Smooth muscle cell (in vitro differentiated cells): Measurements from ENCODE around the gene GTPBP2. TPM values are rescaled to one million over a fixed set of nuclear protein-coding genes. Genes with fewer than 3 reads are reported as not detected.

Source experiments
- DNase-seq: peaks from one replicate; lab custom pipeline; 2025; ENCODE audit not compliant: unreplicated experiment; lab: John Stamatoyannopoulos, UW
- H2AFZ ChIP-seq: fragments of 200-600 bp; sonication (generic); 2 replicates; pipeline ENCODE4 v1.6.0; 2016; ENCODE audit warnings: antibody characterized with exemption, low read depth, mild to moderate bottlenecking
- H3F3A ChIP-seq: fragments of 200-600 bp; sonication (generic); 2 replicates; pipeline ENCODE4 v1.6.0; 2017; ENCODE audit warnings: antibody characterized with exemption, low read depth
- H3K27ac ChIP-seq: fragments of 200-600 bp; sonication (generic); 2 replicates; pipeline ENCODE4 v1.5.1; 2016; ENCODE audit warnings: low read depth, mild to moderate bottlenecking
- H3K27me3 ChIP-seq: fragments of 200-600 bp; sonication (generic); 2 replicates; pipeline ENCODE4 v1.6.1; 2016; ENCODE audit warnings: low read depth, mild to moderate bottlenecking
- H3K36me3 ChIP-seq: fragments of 200-600 bp; sonication (generic); 2 replicates; pipeline ENCODE4 v1.5.1; 2016; ENCODE audit warnings: low read depth
- H3K4me1 ChIP-seq: fragments of 200-600 bp; sonication (generic); 2 replicates; pipeline ENCODE4 v1.5.1; 2016; ENCODE audit warnings: low read depth
- H3K4me2 ChIP-seq: fragments of 200-600 bp; sonication (generic); 2 replicates; pipeline ENCODE4 v1.6.0; 2016; ENCODE audit warnings: mild to moderate bottlenecking
- H3K4me3 ChIP-seq: fragments of 200-600 bp; sonication (generic); 2 replicates; pipeline ENCODE4 v1.5.1; 2016; ENCODE audit warnings: mild to moderate bottlenecking
- H3K79me2 ChIP-seq: fragments of 200-600 bp; sonication (generic); 2 replicates; pipeline ENCODE4 v1.6.0; 2016; ENCODE audit warnings: low read depth, mild to moderate bottlenecking
- H3K9ac ChIP-seq: fragments of 200-600 bp; sonication (generic); 2 replicates; pipeline ENCODE4 v1.6.0; 2016; ENCODE audit warnings: low read depth
- H3K9me3 ChIP-seq: fragments of 200-600 bp; sonication (generic); replicated peaks from 2 replicates; pipeline ENCODE4 v1.5.1; 2016; ENCODE audit warnings: low read depth
- H4K20me1 ChIP-seq: fragments of 200-600 bp; sonication (generic); 2 replicates; pipeline ENCODE4 v1.6.0; 2016; ENCODE audit warnings: low read depth
- WGBS: methylation state at CpG from one replicate; pipeline ENCODE4 v1.1.7; 2016; ENCODE audit warnings: low lambda C conversion rate; 5-methylcytosine and 5-hydroxymethylcytosine counted together
- polyA plus RNA-seq: library from polyadenylated mRNA; unstranded; fragments of >200 nt; fragmentation: Nextera tagmentation; extraction: Ambion mirVana; gene quantifications from 2 replicates; pipeline ENCODE4 v1.2.1, GENCODE V29; 2016
- total RNA-seq: library from RNA; depleted of rRNA; stranded (reverse); fragments of >200 nt; gene quantifications from 2 replicates; pipeline ENCODE4 v1.2.3, GENCODE V29; 2014
- TF ChIP-seq, protein P1 (sequence below): fragments of 200-600 bp; sonication (generic); IDR thresholded peaks from 2 replicates; pipeline ENCODE4 v1.5.1; 2017; ENCODE audit warnings: borderline replicate concordance, mild to moderate bottlenecking, antibody characterized with exemption; ENCODE audit not compliant: insufficient read depth, poor library complexity, severe bottlenecking

GTPBP2 gene
- total and polyA plus RNA-seq, 2 experiments from 2014 or later = 18.3 to 53.7 TPM

DNA sequence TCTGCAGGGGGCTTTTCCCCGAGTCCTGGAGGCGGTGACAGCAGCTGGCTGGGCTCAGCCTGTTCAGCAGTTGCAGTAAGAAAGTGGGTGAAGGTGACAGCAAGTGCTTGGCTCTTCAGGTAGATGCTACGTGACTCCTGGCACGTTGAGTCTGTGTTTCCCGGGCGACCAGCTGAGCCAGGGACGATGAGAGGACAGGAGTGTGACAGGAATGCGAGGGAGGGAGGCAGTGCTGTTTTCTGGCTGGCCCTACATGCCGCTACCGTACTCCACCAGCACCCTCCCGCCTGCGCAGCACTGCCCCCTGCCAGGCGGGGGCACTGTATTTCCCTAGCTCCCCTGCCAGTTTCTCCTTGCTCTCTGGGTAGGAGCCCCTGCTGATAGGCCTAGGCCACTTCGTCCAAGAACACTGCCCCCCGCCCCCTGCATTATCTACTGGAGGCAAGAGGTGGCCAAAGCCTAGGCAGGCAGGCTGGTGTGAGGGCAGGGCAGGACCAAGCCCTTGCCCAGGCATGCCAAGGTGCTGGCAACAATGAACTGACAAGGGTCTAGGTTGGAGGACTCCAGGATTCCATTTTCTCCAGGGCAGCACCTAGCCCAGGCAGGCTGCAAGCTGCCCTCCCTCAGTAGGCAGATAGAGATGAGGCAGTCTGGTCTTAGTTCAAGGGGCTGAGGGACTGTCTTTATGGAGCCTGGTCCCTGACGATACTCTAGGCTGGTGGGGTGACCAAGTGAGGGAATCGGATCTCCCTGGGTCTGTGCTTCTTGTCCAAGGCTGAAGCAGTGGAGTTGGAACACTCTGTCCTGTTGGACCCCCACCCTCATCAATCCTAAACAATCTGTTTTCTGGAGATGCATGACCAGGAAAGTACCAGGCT lies 39.3 kb upstream of the GTPBP2 start:
- Histone ChIP-seq H4K20me1 (no peaks in the 10 kb centered on the region), H2AFZ (no peak overlapping the region), H3F3A (peaks cover 19% of the 10 kb centered on the region), H3K27ac (peak overlapping the region; percentile 34), H3K4me1 (peaks cover 29% of the 10 kb centered on the region), H3K9ac (no peak overlapping the region), H3K79me2 (no peaks in the 10 kb centered on the region), H3K9me3 (no peaks in the 10 kb centered on the region), H3K27me3 (no peaks in the 10 kb centered on the region), H3K4me2 (peak overlapping the region; percentile 73), H3K4me3 (no peak overlapping the region), H3K36me3 (no peaks in the 10 kb centered on the region)
- 17% methylated on average over 17 of the region's 17 CpGs for WGBS
- peak; percentile 16 for DNase-seq
- TF ChIP-seq, protein P1, sequence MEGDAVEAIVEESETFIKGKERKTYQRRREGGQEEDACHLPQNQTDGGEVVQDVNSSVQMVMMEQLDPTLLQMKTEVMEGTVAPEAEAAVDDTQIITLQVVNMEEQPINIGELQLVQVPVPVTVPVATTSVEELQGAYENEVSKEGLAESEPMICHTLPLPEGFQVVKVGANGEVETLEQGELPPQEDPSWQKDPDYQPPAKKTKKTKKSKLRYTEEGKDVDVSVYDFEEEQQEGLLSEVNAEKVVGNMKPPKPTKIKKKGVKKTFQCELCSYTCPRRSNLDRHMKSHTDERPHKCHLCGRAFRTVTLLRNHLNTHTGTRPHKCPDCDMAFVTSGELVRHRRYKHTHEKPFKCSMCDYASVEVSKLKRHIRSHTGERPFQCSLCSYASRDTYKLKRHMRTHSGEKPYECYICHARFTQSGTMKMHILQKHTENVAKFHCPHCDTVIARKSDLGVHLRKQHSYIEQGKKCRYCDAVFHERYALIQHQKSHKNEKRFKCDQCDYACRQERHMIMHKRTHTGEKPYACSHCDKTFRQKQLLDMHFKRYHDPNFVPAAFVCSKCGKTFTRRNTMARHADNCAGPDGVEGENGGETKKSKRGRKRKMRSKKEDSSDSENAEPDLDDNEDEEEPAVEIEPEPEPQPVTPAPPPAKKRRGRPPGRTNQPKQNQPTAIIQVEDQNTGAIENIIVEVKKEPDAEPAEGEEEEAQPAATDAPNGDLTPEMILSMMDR = peak; percentile 45

DNA sequence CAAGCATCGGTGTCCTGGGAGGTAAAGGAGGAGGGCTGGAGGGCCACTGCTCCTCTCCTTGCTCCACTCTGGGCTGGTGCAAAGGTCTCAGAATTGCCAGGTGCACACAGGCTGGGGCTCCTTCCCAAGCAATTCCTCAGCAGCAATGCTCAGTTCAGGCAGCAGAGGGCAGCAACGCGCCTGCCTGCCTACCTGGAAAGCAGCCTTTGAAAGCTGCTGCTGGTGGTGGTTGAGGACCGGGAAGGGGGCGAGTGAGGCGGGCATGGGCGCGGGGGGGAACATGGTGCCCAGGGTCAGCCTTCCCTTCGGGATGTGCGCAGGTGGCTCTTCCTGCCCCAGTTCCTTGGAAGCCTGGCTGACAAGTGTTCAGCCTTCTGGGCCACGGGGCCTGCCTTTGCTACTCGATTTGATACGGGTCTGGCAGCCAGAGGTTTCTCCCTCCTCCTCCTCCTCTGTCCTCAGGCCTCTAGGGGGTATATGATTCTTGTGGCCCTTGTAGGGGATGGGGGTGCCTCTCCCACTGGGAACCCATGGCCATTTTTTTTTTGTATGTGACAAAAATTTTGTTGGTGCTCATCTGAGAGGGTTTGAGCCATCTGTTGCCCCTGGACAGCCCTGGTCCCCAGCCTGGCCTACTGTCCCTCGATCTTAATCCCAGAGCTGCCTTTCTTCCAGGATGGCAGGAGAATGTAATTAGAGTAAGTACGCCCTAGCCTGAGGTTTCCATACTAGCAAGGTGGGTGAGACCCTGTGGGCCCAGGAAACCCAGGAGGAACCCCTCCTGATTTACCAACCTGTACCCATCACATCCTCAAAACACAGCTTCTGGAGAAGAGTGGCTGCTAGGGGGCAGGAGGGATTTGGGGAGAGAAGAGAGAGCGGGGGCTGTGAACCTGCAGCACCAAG lies 38.4 kb upstream of the GTPBP2 start:
- H3K9ac ChIP-seq = no peak overlapping the region
- H3K4me1 ChIP-seq = peaks cover 29% of the 10 kb centered on the region
- TF ChIP-seq, protein P1 = peak; percentile 87
- no peaks in the 10 kb centered on the region for H3K9me3 ChIP-seq
- H4K20me1 ChIP-seq = no peaks in the 10 kb centered on the region
- WGBS = 14% methylated on average over 16 of the region's 16 CpGs
- peak overlapping the region; percentile 25 for H3K27ac ChIP-seq
- H3K4me2 ChIP-seq = peak overlapping the region; percentile 73
- H3K27me3 ChIP-seq = no peaks in the 10 kb centered on the region
- H2AFZ ChIP-seq = no peak overlapping the region
- DNase-seq = peak; percentile 59
- H3F3A ChIP-seq = peaks cover 19% of the 10 kb centered on the region
- H3K79me2 ChIP-seq = no peaks in the 10 kb centered on the region
- peak overlapping the region; percentile 22 for H3K4me3 ChIP-seq
- H3K36me3 ChIP-seq = no peaks in the 10 kb centered on the region

DNA sequence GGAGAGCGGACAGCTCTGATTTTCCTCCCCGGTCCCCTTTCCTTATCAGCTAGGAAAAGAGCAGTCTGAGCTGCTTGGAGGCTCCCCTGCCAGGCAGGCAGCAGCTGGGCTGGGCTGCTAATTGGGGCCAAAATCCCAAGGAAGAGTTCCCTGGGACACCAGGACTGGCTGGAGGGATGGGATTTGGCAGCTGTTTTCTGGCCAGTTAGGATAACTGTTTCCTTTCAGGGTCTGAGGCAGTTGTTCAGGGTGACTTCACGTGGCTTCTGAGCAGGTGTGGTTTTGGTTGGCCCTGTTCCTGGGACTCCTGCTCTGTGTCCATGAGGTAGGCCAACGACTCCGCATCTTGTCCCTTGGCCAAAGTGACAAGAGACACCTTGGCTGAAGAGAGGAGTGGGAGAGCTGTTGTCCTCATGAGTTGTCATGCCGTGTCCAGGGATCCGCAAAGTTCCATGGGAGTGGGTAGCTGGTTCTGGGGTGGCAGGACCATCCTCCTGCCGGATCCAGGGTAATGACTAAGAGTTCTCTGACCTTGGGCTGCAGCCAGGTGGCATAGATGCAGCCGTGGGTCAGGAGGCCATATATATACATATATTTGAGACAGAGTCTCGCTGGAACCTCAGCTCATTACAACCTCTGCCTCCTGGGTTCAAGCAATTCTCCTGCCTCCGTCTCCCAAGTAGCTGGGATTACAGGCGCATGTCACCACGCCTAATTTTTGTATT lies 37.3 kb upstream of the GTPBP2 start:
- Histone ChIP-seq H4K20me1 (no peaks in the 10 kb centered on the region), H3K27ac (no peak overlapping the region), H3K9ac (no peak overlapping the region), H3K4me1 (peaks cover 29% of the 10 kb centered on the region), H3K79me2 (no peaks in the 10 kb centered on the region), H3K4me2 (no peak overlapping the region), H3K9me3 (no peaks in the 10 kb centered on the region), H3K4me3 (no peak overlapping the region), H3K36me3 (no peaks in the 10 kb centered on the region), H3F3A (peaks cover 19% of the 10 kb centered on the region), H2AFZ (no peak overlapping the region), H3K27me3 (no peaks in the 10 kb centered on the region)
- no peak for DNase-seq
- TF ChIP-seq, protein P1 = no peak
- WGBS = 79% methylated on average over 13 of the region's 13 CpGs
